ENCODE data around the gene GRIN3B.
A peak's percentile ranks its signal among the peaks of the same experiment; 100 is the strongest.

Gene GRIN3B

DNA sequence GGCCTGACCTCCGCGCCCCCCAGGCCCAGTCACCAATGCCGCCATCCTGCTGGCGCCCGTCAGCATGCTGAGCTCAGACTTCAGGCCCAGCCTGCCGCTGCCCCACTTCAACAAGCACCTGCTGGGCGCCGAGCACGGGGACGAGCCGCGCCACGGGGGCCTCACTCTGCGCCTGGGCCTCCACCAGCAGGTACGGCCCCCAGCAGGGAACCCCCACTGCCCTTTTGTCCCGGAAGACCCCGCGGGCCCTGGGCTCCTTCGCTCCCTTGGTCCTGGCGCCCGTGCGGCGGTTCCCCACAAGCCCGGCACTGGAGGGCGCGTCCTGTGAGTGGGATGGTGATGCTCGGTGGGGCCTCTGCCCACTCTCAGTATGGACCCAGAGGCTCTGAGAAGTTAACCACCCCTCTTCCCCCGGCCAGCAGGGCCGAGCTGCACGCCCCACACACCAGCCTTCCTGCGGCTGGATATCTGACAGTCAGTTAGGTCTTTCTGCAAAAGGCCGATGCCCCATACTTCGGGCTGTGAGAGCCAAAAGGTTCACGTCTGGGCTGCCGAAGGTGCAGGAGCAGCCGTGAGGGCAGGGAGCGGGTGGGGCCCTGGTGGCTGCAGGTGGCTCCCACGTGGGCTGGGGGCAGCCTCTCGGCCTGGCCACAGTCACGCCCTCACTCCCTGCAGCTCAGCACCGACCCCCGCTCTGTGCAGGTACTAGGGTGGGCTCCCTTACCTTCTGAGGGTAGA, 8.1 kb upstream of the GRIN3B start:
- Mint-ChIP-seq H3K27ac (no peak overlapping the region), H3K27me3 (ENCODE audit: low read depth) (peaks cover 8% of the 10 kb centered on the region), H3K9me3 (no peaks in the 10 kb centered on the region), H3K36me3 (ENCODE audit: low read depth) (peaks cover 15% of the 10 kb centered on the region), H3K4me1 (ENCODE audit: low read depth) (peaks cover 5% of the 10 kb centered on the region), H3K4me3 (no peak overlapping the region)
- no peak for DNase-seq (ENCODE audit: low spot score)

DNA sequence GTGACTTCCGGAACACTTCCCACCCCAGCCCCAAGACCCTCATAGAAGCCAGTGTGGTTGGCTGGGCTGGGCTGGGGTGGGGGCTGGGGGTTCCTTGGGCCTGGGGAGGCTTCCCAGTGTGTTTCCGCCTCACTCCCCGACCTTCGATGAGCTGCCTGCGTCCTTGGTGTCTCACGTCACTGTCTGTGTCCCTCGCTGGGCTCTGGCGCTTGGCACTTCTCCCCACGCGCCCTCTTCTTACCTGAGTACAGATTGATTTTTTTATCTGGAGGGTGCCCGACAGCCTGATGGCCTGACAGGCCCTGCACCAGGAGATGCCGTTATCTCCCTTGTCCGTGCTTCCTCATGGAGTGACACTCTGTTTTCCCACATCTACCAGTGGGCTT, 7.6 kb upstream of the GRIN3B start:
- H3K27me3 Mint-ChIP-seq (ENCODE audit: low read depth), result peaks cover 10% of the 10 kb centered on the region
- no peak for DNase-seq (ENCODE audit: low spot score)
- H3K9me3 Mint-ChIP-seq, result no peaks in the 10 kb centered on the region
- no peak overlapping the region for H3K4me3 Mint-ChIP-seq
- peaks cover 14% of the 10 kb centered on the region for H3K36me3 Mint-ChIP-seq (ENCODE audit: low read depth)
- H3K27ac Mint-ChIP-seq, result no peak overlapping the region
- H3K4me1 Mint-ChIP-seq (ENCODE audit: low read depth), result peaks cover 5% of the 10 kb centered on the region

DNA sequence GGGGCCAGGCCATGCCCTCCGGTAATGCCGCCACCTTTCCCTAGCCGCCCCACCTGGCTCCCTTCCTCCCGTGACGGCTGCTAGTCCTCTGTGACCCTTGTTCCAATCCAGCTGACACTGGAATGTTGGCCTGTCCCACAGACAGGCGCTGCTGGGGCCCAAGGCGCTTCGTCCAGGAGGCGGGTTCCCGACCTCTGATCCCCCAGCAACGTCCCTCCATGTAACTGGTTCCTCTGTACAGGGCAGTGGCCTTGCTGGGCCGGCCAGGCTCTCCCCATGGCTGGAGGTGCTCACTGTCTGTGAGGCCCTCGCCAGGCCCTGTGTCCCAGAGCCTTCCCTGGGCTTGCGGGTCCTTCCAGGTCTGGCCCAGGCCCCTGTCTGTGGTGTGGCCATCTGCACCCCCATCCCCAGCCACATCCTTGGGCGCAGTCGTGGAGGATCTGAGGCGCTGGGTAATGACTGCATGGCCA, 6.8 kb upstream of the GRIN3B start:
- H3K9me3 Mint-ChIP-seq, result no peaks in the 10 kb centered on the region
- H3K4me3 Mint-ChIP-seq, result no peak overlapping the region
- no peak for DNase-seq (ENCODE audit: low spot score)
- peaks cover 7% of the 10 kb centered on the region for H3K4me1 Mint-ChIP-seq (ENCODE audit: low read depth)
- peaks cover 11% of the 10 kb centered on the region for H3K36me3 Mint-ChIP-seq (ENCODE audit: low read depth)
- H3K27me3 Mint-ChIP-seq (ENCODE audit: low read depth), result peaks cover 16% of the 10 kb centered on the region
- no peak overlapping the region for H3K27ac Mint-ChIP-seq

DNA sequence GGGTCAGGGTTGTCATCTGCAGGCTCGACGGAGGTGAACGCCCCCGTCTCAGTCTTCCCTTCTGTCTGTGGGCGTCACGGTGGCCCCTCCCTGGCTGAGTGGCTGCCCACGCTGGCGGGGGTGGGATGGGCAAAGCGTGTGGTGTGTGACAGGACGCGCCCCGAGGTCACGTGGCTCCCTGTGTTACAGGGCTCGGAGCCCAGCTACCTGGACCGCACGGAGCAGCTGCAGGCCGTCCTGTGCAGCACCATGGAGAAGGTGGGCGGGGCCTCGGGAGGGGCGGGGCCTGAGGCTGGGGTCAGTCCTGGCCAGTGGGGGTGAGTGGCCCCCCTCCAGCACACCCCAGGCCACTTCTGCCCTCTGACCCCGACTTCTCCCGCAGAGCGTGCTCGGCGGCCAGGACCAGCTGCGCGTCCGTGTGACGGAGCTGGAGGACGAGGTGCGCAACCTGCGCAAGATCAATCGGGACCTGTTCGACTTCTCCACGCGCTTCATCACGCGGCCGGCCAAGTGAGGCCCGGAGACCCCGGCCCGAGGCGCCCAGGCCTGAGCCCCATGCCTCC, 6.3 kb upstream of the GRIN3B start:
- no peak for DNase-seq (ENCODE audit: low spot score)
- Mint-ChIP-seq H3K27ac (no peak overlapping the region), H3K9me3 (no peaks in the 10 kb centered on the region), H3K36me3 (ENCODE audit: low read depth) (peaks cover 8% of the 10 kb centered on the region), H3K4me3 (no peak overlapping the region), H3K27me3 (ENCODE audit: low read depth) (peaks cover 19% of the 10 kb centered on the region), H3K4me1 (ENCODE audit: low read depth) (peaks cover 7% of the 10 kb centered on the region)

DNA sequence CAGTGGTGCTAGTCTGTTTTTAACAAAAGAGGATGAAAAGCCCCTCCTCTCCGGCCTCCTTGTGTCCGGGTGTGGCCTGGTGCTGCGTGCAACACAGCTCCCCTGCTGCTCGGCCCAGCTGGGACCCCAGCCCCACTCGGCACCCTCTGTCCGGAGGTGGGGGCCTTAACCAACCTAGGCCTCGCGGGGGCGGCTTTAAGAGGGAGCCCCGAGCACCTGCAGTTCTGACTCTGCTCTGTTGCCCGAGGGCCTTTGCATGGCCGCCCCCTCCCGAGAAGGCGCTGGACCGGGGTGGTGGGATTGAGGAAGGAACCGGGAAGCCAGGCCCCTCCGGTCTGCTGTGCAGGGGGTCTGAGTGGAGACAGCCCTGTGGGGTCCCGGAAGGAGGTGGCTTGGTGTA, 5.7 kb upstream of the GRIN3B start:
- peaks cover 7% of the 10 kb centered on the region for H3K4me1 Mint-ChIP-seq (ENCODE audit: low read depth)
- peaks cover 25% of the 10 kb centered on the region for H3K27me3 Mint-ChIP-seq (ENCODE audit: low read depth)
- no peak overlapping the region for H3K4me3 Mint-ChIP-seq
- no peaks in the 10 kb centered on the region for H3K9me3 Mint-ChIP-seq
- no peak overlapping the region for H3K27ac Mint-ChIP-seq
- no peak for DNase-seq (ENCODE audit: low spot score)
- H3K36me3 Mint-ChIP-seq (ENCODE audit: low read depth), result peaks cover 8% of the 10 kb centered on the region

DNA sequence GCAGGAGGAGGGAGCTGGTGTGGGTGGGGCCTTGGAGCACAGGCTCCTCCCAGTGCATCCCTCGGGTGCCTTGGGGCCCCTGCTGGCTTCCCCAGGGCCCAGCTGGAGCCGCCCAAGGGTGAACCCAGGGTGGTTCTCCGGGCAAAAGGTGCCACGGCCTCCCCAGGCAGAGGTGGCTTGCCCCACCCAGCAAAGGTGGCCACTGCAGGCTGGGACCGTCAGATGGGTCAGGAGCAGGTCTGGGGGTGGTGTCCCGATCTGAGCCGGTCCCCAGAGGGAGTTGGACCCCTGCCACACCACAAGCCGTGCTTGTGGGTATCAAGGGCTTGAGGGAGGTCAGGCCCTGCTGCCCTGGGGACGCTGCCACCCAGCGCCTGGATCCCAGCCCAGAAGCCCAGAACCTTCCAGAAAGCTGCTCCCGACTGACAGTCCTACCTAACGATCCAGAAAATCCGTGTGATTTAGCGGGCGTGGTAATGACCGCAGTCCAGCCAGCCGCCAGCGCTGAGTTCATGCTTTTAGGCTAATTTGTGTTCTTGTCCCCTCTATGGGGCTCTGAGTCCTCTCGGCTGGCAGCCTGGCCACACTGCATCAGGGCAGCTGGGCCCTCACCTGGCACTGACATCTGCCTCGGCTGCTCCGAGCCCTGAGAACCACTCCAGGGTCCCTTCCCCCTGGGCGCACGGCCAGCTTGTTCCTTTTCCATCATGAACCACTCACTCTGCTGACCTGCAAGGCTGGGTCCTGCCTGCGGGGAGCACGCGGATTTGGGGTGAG, 5.0 kb upstream of the GRIN3B start:
- Mint-ChIP-seq H3K27ac (no peak overlapping the region), H3K4me1 (ENCODE audit: low read depth) (peaks cover 7% of the 10 kb centered on the region), H3K9me3 (no peaks in the 10 kb centered on the region), H3K36me3 (ENCODE audit: low read depth) (peaks cover 8% of the 10 kb centered on the region), H3K27me3 (ENCODE audit: low read depth) (peaks cover 28% of the 10 kb centered on the region), H3K4me3 (no peak overlapping the region)
- no peak for DNase-seq (ENCODE audit: low spot score)

DNA sequence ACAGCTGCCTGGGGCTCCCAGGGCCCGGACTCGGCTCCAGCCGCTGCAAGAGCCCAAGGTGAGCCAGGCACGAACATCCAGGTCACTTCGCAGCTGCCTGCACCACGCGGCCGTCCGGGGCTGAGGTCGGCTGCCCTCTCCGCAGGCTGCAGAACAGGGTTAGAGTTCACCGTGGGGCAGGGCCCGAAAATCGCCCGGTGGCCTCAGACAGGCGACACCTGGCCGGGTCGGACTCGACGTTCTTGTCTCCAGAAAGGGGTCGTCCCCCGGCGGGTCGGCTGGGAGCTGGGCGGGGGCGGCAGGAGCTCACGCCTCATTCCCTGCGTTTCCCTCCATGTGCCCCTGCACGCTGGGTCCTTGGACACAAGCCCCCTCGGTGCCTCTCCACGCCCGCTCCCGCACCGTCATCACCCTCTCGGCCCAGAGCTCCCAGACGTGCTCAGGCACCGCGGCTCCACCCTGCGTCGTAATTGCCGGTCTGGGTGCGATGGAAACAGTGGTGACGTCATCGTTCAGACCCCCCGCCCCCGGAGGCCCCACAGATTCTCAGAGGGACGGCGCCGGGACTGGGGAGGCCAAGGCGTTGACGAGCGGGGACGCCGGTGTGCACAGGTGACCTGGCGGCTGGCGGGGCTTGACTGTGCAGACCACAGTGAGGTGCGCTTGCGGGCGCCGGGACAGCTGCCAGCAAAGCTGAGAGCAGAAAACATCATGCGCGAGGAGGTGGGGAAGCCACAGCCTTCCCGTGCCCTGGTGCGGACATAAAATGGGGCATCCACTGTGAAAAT, 4.0 kb upstream of the GRIN3B start:
- Mint-ChIP-seq H3K4me1 (ENCODE audit: low read depth) (peaks cover 7% of the 10 kb centered on the region), H3K27ac (peak overlapping the region; percentile 62), H3K9me3 (no peaks in the 10 kb centered on the region), H3K4me3 (peak overlapping the region; percentile 36), H3K27me3 (ENCODE audit: low read depth) (peaks cover 31% of the 10 kb centered on the region), H3K36me3 (ENCODE audit: low read depth) (peaks cover 5% of the 10 kb centered on the region)
- DNase-seq (ENCODE audit: low spot score), result peak; percentile 60

DNA sequence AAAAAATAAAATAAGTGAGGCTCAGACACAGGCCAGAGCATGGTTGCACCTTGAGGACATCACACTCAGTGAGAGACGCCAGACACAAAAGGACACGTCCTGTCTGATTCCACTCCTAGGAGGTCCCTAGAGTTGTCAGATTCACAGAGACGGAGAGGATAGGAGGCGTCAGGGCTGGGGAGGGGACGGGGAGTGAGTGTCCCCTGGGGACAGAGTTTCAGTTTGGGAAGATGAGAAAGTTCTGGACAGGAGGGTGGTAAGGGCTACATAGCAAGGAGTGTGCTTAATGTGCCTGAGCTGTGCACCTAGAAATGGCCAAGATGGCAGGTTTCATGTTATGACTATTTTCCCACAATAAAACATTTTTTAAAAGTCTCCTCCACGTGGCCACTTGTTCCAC, 2.2 kb upstream of the GRIN3B start:
- H3K27ac Mint-ChIP-seq, result peak overlapping the region; percentile 31
- peaks cover 7% of the 10 kb centered on the region for H3K4me1 Mint-ChIP-seq (ENCODE audit: low read depth)
- H3K9me3 Mint-ChIP-seq, result no peaks in the 10 kb centered on the region
- peaks cover 2% of the 10 kb centered on the region for H3K36me3 Mint-ChIP-seq (ENCODE audit: low read depth)
- H3K27me3 Mint-ChIP-seq (ENCODE audit: low read depth), result peaks cover 35% of the 10 kb centered on the region
- H3K4me3 Mint-ChIP-seq, result no peak overlapping the region
- no peak for DNase-seq (ENCODE audit: low spot score)

DNA sequence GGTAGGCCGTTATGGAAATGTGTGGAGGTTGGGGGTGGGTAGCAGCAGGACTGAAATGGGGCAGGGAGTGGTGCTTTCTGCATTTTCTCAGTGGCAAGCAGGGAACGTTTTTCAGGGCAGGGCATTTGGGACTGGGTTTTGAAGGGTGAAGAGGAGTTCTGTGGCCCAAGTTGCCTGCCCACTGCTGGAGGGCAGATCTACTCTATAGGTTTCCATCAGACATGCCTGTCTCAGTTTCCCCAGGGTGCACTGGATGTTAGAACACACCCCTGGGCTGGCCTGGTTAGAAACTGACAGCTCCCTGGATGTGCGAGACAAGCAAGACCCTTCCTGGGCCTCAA, 870 bp upstream of the GRIN3B start:
- no peaks in the 10 kb centered on the region for H3K9me3 Mint-ChIP-seq
- H3K27me3 Mint-ChIP-seq (ENCODE audit: low read depth), result peaks cover 35% of the 10 kb centered on the region
- peaks cover 7% of the 10 kb centered on the region for H3K4me1 Mint-ChIP-seq (ENCODE audit: low read depth)
- H3K4me3 Mint-ChIP-seq, result peak overlapping the region; percentile 29
- no peak for DNase-seq (ENCODE audit: low spot score)
- H3K27ac Mint-ChIP-seq, result peak overlapping the region; percentile 28
- no peaks in the 10 kb centered on the region for H3K36me3 Mint-ChIP-seq (ENCODE audit: low read depth)

DNA sequence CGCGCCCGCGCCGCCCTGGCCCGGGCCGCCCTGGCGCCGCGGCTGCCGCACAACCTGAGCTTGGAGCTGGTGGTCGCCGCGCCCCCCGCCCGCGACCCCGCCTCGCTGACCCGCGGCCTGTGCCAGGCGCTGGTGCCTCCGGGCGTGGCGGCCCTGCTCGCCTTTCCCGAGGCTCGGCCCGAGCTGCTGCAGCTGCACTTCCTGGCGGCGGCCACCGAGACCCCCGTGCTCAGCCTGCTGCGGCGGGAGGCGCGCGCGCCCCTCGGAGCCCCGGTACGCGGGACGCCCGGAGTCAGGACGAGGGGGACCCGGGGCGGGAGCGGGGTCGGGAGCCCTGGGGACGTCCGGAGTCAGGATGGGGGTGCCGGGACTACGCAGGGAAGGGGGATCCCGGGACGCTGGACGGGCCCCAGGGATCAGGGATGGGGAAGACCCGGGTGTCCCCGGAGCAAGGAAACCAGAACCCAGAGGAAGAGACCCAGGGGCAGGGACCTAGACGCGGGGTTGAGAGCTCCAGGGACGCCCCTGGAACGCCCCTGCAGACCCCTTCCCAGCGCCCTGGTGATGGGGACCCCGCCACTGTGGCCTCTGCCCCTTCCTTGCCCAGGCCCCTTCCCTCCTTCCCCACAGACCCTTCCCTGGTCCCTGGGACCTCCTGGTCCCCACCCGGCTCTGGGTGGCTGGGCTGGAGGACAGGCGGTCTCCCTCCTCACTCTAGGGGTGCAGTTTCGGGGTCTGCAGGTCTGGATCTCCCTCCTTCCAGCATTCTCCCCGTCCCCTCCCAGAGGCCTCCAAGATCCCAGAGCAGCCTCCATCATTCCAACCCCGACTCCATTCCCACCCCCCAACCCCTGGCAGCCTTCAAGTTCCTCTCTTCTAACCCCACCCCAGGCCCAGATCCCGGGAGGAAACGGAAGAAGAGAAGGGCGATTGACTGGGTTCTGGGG, 645 bp downstream of the GRIN3B start:
- no peak for DNase-seq (ENCODE audit: low spot score)
- Mint-ChIP-seq H3K9me3 (no peaks in the 10 kb centered on the region), H3K4me3 (peak overlapping the region; percentile 48), H3K27me3 (ENCODE audit: low read depth) (peaks cover 35% of the 10 kb centered on the region), H3K27ac (no peak overlapping the region), H3K4me1 (ENCODE audit: low read depth) (peaks cover 7% of the 10 kb centered on the region), H3K36me3 (ENCODE audit: low read depth) (no peaks in the 10 kb centered on the region)

DNA sequence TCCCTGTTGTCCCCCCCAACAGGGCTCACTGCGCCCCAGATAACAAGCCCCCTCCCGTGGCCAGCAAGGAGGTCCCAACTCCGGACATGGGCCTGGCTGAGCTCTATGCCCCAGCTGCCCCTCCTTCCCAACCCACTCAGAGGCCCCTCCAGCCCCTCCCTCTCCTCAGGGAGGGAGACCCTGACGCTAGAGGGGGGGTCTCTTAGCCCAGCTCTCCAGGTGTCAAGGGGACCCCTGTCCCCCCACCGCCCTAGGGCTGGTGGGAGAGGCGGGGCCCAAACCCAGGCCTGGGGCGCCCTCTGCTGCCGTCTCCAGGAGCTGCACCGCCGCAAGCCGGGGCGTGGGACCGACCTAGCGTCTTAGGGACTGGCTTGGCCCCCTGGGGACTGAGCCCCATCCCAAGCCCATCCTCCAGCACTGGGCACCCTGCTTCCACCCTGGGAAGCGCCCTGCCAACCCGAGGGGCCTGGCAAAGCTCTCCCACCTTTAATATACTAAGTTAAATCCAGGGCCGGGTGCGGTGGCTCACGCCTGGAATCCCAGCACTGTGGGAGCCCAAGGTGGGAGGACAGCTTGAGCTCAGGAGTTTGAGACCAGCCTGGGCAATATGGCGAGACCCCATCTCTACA, 1.4 kb downstream of the GRIN3B start:
- Mint-ChIP-seq H3K27me3 (ENCODE audit: low read depth) (peaks cover 30% of the 10 kb centered on the region), H3K27ac (no peak overlapping the region), H3K36me3 (ENCODE audit: low read depth) (no peaks in the 10 kb centered on the region), H3K4me1 (ENCODE audit: low read depth) (peaks cover 3% of the 10 kb centered on the region), H3K4me3 (no peak overlapping the region), H3K9me3 (no peaks in the 10 kb centered on the region)
- peak; percentile 63 for DNase-seq (ENCODE audit: low spot score)

DNA sequence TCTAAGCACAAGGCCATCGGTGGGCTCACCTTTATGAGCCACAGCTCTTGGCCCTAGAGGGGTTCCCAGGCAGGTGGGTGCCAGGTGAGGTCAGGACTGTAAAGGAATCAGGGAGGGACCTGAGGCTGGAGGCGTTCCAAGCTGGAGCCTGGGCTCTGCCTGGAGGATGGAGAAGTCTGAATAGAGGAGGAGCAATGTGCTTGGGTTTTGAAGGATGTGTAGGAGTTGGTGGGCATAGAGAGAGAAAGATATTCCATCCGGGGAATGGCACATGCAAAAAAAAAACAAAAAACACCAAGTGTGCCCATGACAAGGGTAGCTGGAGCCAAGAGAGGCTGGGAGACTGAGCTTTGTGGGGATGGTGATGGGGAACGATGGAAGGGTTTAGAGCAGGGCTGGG, 2.4 kb downstream of the GRIN3B start:
- no peaks in the 10 kb centered on the region for H3K36me3 Mint-ChIP-seq (ENCODE audit: low read depth)
- no peak overlapping the region for H3K4me3 Mint-ChIP-seq
- H3K27ac Mint-ChIP-seq, result no peak overlapping the region
- H3K27me3 Mint-ChIP-seq (ENCODE audit: low read depth), result peaks cover 26% of the 10 kb centered on the region
- H3K4me1 Mint-ChIP-seq (ENCODE audit: low read depth), result peaks cover 2% of the 10 kb centered on the region
- DNase-seq (ENCODE audit: low spot score), result no peak
- H3K9me3 Mint-ChIP-seq, result no peaks in the 10 kb centered on the region

DNA sequence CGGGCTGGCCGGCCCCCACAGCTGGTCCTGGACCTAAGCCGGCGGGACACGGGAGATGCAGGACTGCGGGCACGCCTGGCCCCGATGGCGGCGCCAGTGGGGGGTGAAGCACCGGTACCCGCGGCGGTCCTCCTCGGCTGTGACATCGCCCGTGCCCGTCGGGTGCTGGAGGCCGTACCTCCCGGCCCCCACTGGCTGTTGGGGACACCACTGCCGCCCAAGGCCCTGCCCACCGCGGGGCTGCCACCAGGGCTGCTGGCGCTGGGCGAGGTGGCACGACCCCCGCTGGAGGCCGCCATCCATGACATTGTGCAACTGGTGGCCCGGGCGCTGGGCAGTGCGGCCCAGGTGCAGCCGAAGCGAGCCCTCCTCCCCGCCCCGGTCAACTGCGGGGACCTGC, 3.1 kb downstream of the GRIN3B start:
- peaks cover 19% of the 10 kb centered on the region for H3K27me3 Mint-ChIP-seq (ENCODE audit: low read depth)
- no peak for DNase-seq (ENCODE audit: low spot score)

More for the DNA sequence above, 3.1 kb downstream of the GRIN3B start:
- H3K9me3 Mint-ChIP-seq, result no peaks in the 10 kb centered on the region
- H3K4me3 Mint-ChIP-seq, result no peak overlapping the region
- no peak overlapping the region for H3K27ac Mint-ChIP-seq
- no peaks in the 10 kb centered on the region for H3K4me1 Mint-ChIP-seq (ENCODE audit: low read depth)
- H3K36me3 Mint-ChIP-seq (ENCODE audit: low read depth), result peaks cover under 1% of the 10 kb centered on the region

Data from T-helper 2 cell treated with Interferon-gamma antibody and Interleukin-4, amounts not matched to agents 5 μg/mL and 100 μg/mL, for 36 hours (primary cell).